GM23338 (cell line): ENCODE data around the gene PCDHB4. TPM values are rescaled to one million over a fixed set of nuclear protein-coding genes. Genes with fewer than 3 reads are reported as not detected.

Experiments used
- ATAC-seq: fragments of 200-7000 bp; cut with Tn5 transposase; 3 replicates; pipeline ENCODE4 v1.9.1; 2020
- DNase-seq: peaks from one replicate; pipeline ENCODE4 v3.0.0-alpha.2; 2015; ENCODE audit warnings: low spot score
- H2AFZ ChIP-seq: fragments of 200-600 bp; sonication (generic); 2 replicates; pipeline ENCODE4 v1.8.0; 2016; ENCODE audit warnings: antibody characterized with exemption, mild to moderate bottlenecking, moderate library complexity
- H3F3A ChIP-seq: fragments of 200-600 bp; sonication (generic); replicated peaks from 2 replicates; pipeline ENCODE4 v1.8.0; 2017; ENCODE audit warnings: antibody characterized with exemption, mixed run types, low read depth
- H3K27ac ChIP-seq: fragments of 200-600 bp; sonication (generic); 2 replicates; pipeline ENCODE4 v1.6.1; 2016; ENCODE audit warnings: low read depth
- H3K27me3 ChIP-seq: fragments of 200-600 bp; sonication (generic); 2 replicates; pipeline ENCODE4 v1.8.0; 2016; ENCODE audit warnings: mild to moderate bottlenecking, mixed run types, moderate library complexity; ENCODE audit not compliant: insufficient read depth
- H3K36me3 ChIP-seq: fragments of 200-600 bp; sonication (generic); 2 replicates; pipeline ENCODE4 v1.8.0; 2016; ENCODE audit warnings: mild to moderate bottlenecking; ENCODE audit not compliant: insufficient read depth
- H3K4me1 ChIP-seq: fragments of 200-600 bp; sonication (generic); 2 replicates; pipeline ENCODE4 v1.8.0; 2016; ENCODE audit warnings: mild to moderate bottlenecking, moderate library complexity; ENCODE audit not compliant: insufficient read depth
- H3K4me2 ChIP-seq: fragments of 200-600 bp; sonication (generic); 2 replicates; pipeline ENCODE4 v1.7.1; 2017; ENCODE audit warnings: mixed run types
- H3K4me3 ChIP-seq: fragments of 200-600 bp; sonication (generic); 2 replicates; pipeline ENCODE4 v1.6.1; 2016; ENCODE audit warnings: mixed run types
- H3K79me2 ChIP-seq: fragments of 200-600 bp; sonication (generic); replicated peaks from 2 replicates; pipeline ENCODE4 v1.8.0; 2017; ENCODE audit warnings: mild to moderate bottlenecking; ENCODE audit not compliant: insufficient read depth
- H3K9me2 ChIP-seq: fragments of 200-600 bp; sonication (generic); 2 replicates; pipeline ENCODE4 v1.8.0; 2017; ENCODE audit not compliant: insufficient read depth
- H4K20me1 ChIP-seq: fragments of 200-600 bp; sonication (generic); replicated peaks from 2 replicates; pipeline ENCODE4 v1.8.0; 2017; ENCODE audit warnings: mild to moderate bottlenecking; ENCODE audit not compliant: insufficient read depth
- H3K27ac Mint-ChIP-seq: 2 replicates; pipeline ENCODE4 v1.8.0; 2020; ENCODE audit warnings: inconsistent platforms, mild to moderate bottlenecking, moderate library complexity, mixed read lengths
- H3K27me3 Mint-ChIP-seq: 3 replicates; pipeline ENCODE4 v1.8.0; 2022; ENCODE audit warnings: low read depth, mild to moderate bottlenecking, moderate library complexity, mixed read lengths, inconsistent platforms; ENCODE audit not compliant: insufficient read depth, poor library complexity
- H3K36me3 Mint-ChIP-seq: 3 replicates; pipeline ENCODE4 v1.8.0; 2021; ENCODE audit warnings: low read depth, mild to moderate bottlenecking, inconsistent platforms, moderate library complexity, mixed read lengths
- H3K4me1 Mint-ChIP-seq: 3 replicates; pipeline ENCODE4 v1.8.0; 2020; ENCODE audit warnings: mild to moderate bottlenecking, inconsistent platforms, mixed read lengths
- H3K4me3 Mint-ChIP-seq: 3 replicates; pipeline ENCODE4 v1.8.0; 2021; ENCODE audit warnings: moderate library complexity, mild to moderate bottlenecking, inconsistent platforms, mixed read lengths
- H3K9me3 Mint-ChIP-seq: 3 replicates; pipeline ENCODE4 v1.8.0; 2020; ENCODE audit warnings: moderate library complexity, mild to moderate bottlenecking, inconsistent platforms, mixed read lengths
- ETS1 ChIP-seq: IDR thresholded peaks from 2 replicates; pipeline ENCODE4 v1.6.1; 2016; ENCODE audit warnings: antibody characterized with exemption
- EZH2 ChIP-seq: fragments of 200-600 bp; sonication (generic); IDR thresholded peaks from one replicate; pipeline ENCODE4 v1.8.0; 2017; ENCODE audit warnings: antibody characterized with exemption, mild to moderate bottlenecking, low read depth; ENCODE audit not compliant: unreplicated experiment
- JUNB ChIP-seq: IDR thresholded peaks from one replicate; pipeline ENCODE4 v1.6.1; 2016; ENCODE audit warnings: antibody characterized with exemption; ENCODE audit not compliant: unreplicated experiment
- POLR2AphosphoS5 ChIP-seq: IDR thresholded peaks from 2 replicates; pipeline ENCODE4 v1.6.1; 2016; ENCODE audit warnings: antibody characterized with exemption, low read depth
- STAT1 ChIP-seq: IDR thresholded peaks from one replicate; pipeline ENCODE4 v1.6.1; 2016; ENCODE audit warnings: antibody characterized with exemption; ENCODE audit not compliant: unreplicated experiment
- ZNF331 ChIP-seq: fragments of 250-450 bp; sonication (Bioruptor Pico); IDR thresholded peaks from 2 replicates; pipeline ENCODE4 v1.5.0; 2020; ENCODE audit warnings: low read depth, mild to moderate bottlenecking, moderate library complexity
- polyA plus RNA-seq: library from polyadenylated mRNA; unstranded; fragments of >200 nt; fragmentation: Nextera tagmentation; extraction: Ambion mirVana; gene quantifications from 2 replicates; pipeline ENCODE4 v1.2.1, GENCODE V29; 2016
- total RNA-seq: library from RNA; depleted of rRNA; stranded (reverse); fragments of >200 nt; shearing (Covaris generic); gene quantifications from 2 replicates; pipeline ENCODE4 v1.2.3, GENCODE V29; 2014
- TF ChIP-seq, protein P1 (sequence below), 2 experiments: fragments of 200-600 bp in 1 of 2; sonication (generic) in 1 of 2; conservative IDR thresholded peaks; 2 replicates each; pipeline versions ENCODE4 v1.5.1 to v1.6.1; 2016 to 2017; ENCODE audit warnings: antibody characterized with exemption in 2 of 2, low read depth in 2 of 2, mild to moderate bottlenecking in 2 of 2, moderate library complexity in 1 of 2
- TF ChIP-seq, protein P2 (sequence below): IDR thresholded peaks from one replicate; pipeline ENCODE4 v1.6.1; 2018; ENCODE audit warnings: antibody characterized with exemption; ENCODE audit not compliant: unreplicated experiment

Gene PCDHB4
- total and polyA plus RNA-seq, 2 experiments from 2014 or later: 1.3 to 2.7 TPM

GRCh38 chr5:141172381-141173204 is 51.0 kb downstream of the PCDHB4 start, which contains the start of gene PCDHB7:
PCDHB7 (plus strand) TSS chr5:141172644; CDS start chr5:141172836, 192 bp downstream.
- no peak within 1 kb of the TSS for H3K27ac Mint-ChIP-seq
- TF ChIP-seq, protein P1, sequence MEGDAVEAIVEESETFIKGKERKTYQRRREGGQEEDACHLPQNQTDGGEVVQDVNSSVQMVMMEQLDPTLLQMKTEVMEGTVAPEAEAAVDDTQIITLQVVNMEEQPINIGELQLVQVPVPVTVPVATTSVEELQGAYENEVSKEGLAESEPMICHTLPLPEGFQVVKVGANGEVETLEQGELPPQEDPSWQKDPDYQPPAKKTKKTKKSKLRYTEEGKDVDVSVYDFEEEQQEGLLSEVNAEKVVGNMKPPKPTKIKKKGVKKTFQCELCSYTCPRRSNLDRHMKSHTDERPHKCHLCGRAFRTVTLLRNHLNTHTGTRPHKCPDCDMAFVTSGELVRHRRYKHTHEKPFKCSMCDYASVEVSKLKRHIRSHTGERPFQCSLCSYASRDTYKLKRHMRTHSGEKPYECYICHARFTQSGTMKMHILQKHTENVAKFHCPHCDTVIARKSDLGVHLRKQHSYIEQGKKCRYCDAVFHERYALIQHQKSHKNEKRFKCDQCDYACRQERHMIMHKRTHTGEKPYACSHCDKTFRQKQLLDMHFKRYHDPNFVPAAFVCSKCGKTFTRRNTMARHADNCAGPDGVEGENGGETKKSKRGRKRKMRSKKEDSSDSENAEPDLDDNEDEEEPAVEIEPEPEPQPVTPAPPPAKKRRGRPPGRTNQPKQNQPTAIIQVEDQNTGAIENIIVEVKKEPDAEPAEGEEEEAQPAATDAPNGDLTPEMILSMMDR (conservative IDR thresholded peaks at IDR 0.05; ENCODE audit: low read depth in 2 of 2): peak; percentile 77 to 98
- TF ChIP-seq, protein P2, sequence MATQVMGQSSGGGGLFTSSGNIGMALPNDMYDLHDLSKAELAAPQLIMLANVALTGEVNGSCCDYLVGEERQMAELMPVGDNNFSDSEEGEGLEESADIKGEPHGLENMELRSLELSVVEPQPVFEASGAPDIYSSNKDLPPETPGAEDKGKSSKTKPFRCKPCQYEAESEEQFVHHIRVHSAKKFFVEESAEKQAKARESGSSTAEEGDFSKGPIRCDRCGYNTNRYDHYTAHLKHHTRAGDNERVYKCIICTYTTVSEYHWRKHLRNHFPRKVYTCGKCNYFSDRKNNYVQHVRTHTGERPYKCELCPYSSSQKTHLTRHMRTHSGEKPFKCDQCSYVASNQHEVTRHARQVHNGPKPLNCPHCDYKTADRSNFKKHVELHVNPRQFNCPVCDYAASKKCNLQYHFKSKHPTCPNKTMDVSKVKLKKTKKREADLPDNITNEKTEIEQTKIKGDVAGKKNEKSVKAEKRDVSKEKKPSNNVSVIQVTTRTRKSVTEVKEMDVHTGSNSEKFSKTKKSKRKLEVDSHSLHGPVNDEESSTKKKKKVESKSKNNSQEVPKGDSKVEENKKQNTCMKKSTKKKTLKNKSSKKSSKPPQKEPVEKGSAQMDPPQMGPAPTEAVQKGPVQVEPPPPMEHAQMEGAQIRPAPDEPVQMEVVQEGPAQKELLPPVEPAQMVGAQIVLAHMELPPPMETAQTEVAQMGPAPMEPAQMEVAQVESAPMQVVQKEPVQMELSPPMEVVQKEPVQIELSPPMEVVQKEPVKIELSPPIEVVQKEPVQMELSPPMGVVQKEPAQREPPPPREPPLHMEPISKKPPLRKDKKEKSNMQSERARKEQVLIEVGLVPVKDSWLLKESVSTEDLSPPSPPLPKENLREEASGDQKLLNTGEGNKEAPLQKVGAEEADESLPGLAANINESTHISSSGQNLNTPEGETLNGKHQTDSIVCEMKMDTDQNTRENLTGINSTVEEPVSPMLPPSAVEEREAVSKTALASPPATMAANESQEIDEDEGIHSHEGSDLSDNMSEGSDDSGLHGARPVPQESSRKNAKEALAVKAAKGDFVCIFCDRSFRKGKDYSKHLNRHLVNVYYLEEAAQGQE: no peak
- TF ChIP-seq STAT1 (no peak), JUNB (no peak), EZH2 (no peak), ZNF331 (CRISPR knock-in tag) (no peak), POLR2AphosphoS5 (no peak), ETS1 (no peak)
- Histone ChIP-seq H3F3A (no peaks in the 10 kb centered on the region), H3K27ac (no peak within 1 kb of the TSS), H3K36me3 (no peaks in the 10 kb centered on the region), H3K4me1 (no peaks in the 10 kb centered on the region), H3K27me3 (no peaks in the 10 kb centered on the region), H3K4me3 (no peak within 1 kb of the TSS), H4K20me1 (no peaks in the 10 kb centered on the region), H3K79me2 (no peaks in the 10 kb centered on the region), H3K4me2 (no peak within 1 kb of the TSS), H2AFZ (no peak within 1 kb of the TSS), H3K9me2 (no peaks in the 10 kb centered on the region)
- ATAC-seq: no peak
- no peaks in the 10 kb centered on the region; the same call in 2 of the 3 replicates for H3K4me1 Mint-ChIP-seq
- peaks cover 19% of the 10 kb centered on the region for H3K9me3 Mint-ChIP-seq
- H3K27me3 Mint-ChIP-seq: peaks cover 3% of the 10 kb centered on the region
- peak; percentile 85 for DNase-seq
- peaks cover 8% of the 10 kb centered on the region for H3K36me3 Mint-ChIP-seq
- no peak within 1 kb of the TSS for H3K4me3 Mint-ChIP-seq
